Activated naive CD4-positive, alpha-beta T cell treated with anti-CD3 and anti-CD28 coated beads, Interleukin-2, amount 50 U/mL, for 16 hours (primary cell): ENCODE results near the gene CDK8.

Experiments
- DNase-seq: peaks from one replicate; pipeline ENCODE4 v3.0.0-alpha.2; 2020

Gene CDK8

DNA sequence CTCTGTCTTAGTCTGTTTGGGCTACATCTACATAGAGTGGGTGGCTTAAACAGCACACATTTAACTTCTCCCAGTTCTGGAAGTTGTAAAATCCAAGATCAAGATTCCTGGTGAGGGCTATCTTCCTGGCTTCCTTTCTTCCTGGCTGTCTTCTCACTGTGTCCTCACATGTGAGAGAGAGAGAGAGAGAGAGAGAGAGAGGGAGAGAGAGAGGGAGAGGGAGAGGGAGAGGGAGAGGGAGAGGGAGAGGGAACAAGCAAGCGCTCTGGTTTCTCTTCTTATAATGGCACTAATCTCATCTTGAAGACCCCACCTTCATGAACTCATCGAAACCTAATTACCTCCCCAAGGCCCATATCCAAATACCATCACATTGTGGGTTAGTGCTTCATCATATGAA, 69.2 kb downstream of the CDK8 start:
- DNase-seq: no peak

DNA sequence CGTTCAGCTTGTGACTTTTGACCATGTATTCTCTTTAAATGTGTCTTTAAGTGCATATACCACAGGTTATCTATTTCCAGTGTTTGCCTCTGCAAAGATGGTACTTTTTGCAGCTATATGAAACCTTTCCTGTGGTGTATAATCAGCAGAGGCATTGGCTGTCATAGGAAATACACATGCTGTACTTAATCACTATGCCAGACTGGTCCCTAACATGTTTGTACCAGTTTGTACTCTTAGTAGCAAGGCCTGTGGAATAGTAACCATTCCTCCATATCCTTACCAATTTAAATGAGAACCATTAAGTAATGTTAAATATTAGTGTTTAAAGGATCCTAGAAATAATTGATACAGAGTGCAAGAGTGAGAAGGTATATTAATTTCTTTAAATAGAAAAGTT, 69.8 kb downstream of the CDK8 start:
- no peak for DNase-seq

DNA sequence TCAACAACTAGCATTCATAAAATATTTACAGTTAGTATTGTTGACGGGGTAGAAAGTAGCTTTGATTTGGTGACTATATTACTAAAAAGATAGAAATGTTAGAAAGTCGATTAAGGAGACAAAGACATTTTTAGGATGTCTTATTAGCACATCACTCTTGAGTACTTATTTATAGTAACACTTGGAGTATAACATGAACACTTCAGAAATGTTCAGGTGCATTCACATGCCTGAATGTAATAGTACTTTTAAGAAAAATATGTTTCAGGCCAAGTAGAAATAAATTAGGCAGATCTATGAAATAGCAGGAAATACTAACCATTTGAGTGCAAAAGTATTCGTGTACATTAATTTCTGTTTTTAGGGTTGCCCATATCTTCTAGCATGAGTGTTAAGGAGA, 70.4 kb downstream of the CDK8 start:
- no peak for DNase-seq

GRCh38 chr13:26324867-26325266, 70.9 kb downstream of the CDK8 start:
- DNase-seq: no peak

GRCh38 chr13:26325876-26326275, 71.9 kb downstream of the CDK8 start:
- no peak for DNase-seq

- DNase-seq: no peak
Observed at GRCh38 chr13:26326562-26326961, 72.6 kb downstream of the CDK8 start.

- no peak for DNase-seq
Observed at GRCh38 chr13:26327940-26328725, 74.2 kb downstream of the CDK8 start.

DNA sequence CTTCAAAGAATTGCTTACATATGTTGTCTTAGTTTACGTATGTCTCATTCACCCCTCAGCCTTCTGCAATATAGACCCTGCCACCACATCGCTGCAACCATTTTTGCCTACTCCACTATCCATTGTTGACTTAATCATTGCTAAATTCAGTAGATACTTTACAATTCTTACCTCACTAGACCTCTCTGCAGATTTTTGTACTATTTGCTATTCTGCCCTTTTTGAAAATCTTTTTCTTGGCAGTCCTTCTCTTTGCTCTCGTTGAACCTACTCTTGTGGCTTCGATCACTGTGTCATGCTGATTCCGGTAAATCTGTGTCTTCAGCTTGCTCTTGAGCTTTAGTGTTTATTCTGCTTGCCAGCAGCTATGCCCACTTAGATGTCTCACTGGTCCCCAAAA, 81.2 kb downstream of the CDK8 start:
- DNase-seq: no peak

DNA sequence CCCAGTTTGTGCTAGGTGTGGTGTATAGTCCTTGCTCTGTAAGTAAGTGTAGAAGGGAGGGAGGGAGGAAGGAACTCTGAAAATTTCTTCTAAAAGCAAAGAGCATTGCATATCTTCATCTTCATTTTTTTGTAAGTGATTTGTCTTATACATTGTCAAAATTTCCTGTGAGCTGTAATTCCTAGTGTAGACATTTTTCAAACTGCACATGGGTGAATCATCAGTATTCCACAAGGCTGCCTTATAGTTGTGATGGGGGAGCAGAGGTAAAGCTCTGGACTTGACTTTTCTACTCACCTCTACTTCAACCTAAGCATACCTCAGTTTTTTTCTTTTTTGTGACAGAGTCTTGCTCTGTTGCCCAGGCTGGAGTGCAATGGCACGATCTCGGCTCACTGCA, 86.9 kb downstream of the CDK8 start:
- no peak for DNase-seq

DNA sequence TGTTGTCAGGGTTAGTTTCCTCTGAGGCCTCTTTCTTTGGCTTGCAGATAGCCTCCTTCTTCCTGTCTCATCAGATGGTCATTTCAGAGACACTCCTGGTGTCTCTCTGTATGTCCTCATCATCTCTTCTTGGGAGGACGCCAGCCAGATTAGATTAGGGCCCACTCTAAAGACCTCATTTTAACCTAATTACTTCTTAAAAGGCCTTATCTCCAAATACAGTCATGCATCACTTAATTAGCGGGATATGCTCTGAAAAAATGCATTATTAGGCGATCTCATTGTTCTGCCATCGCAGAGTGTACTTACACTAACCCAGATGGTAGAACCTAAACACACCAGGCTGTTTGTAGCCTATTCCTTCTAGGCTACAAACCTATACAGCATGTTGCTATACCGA, 89.0 kb downstream of the CDK8 start:
- no peak for DNase-seq

DNA sequence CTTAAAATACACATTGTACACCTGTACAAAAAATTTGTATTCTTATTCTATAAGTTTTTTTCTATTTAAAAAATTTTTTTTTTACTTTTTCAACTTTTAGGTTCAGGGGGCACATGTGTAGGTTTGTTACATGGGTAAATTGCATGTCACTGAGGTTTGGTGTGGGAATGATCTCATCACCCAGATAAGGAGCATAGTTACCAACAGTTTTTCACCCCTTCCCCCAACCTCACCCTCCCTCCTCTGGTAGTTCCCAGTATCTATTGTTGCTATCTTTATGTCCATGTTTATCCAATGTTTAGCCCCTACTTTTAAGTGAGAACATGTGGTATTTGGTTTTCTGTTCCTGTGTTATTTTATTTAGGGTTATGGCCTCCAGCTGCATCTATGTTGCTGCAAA, 89.9 kb downstream of the CDK8 start:
- no peak for DNase-seq

- DNase-seq: no peak
Observed at GRCh38 chr13:26344980-26345379, 91.1 kb downstream of the CDK8 start.

GRCh38 chr13:26348966-26349365, 95.0 kb downstream of the CDK8 start:
- DNase-seq: no peak

DNA sequence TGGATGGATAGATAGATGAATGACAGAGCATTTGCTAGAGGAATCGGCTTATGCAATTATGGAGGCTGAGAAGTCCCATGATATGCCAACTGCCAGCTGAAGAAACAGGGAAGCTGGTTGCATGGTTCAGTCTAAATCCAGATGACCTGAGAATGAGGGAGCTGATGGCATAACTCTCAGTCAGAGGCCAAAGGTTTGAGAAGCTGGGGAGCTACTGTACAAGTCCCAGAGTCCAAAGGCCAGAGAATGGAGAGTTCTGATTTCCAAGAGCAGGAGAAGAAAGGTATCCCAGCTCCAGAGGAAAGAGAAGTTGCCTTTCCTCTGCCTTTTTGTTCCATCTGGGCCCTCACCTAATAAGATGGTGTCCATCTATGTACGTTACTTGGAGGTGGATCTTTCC, 108.3 kb downstream of the CDK8 start:
- no peak for DNase-seq

- no peak for DNase-seq
Observed at GRCh38 chr13:26370553-26370952, 116.6 kb downstream of the CDK8 start.

DNA sequence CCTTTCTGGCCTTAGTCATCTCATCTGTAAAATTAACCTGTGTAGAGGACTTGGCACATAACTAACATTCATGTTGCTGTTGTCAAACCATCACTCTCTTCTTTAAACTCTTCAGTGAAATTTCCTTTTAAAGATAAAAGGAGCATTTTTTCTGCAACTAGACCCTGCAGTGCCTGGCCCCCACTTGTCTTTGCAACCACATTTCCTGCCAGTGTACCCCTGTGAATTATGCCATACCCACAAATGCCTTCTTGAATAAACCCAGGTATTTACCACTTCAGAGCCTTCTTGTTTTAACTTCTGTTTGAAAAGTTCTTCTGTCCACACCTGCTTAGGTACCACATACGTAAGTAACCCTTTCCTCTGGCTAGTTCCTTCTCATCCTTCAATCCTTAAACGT, 118.8 kb downstream of the CDK8 start:
- DNase-seq: no peak

GRCh38 chr13:26376430-26376829, 122.5 kb downstream of the CDK8 start:
- DNase-seq: no peak

DNA sequence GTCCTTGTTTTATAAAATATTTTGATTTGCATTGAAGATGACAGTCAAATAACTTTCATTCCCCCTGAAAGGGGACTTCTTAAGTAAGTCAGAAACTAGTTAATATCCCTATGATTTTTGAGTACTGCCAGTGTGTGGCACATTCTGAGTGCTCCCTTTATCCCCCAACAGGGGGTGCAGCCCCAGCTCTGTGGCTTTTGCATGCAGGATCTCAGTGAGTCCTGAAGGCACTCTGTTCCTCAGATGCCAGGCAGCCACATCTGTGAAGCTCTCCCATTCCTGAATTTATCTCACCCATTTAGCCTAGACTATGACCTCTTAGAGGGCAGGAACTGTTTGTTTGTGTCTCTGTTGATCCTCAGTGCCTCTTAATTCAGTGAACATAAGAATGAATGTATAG, 123.1 kb downstream of the CDK8 start:
- DNase-seq: no peak

GRCh38 chr13:26378116-26378515, 124.2 kb downstream of the CDK8 start:
- no peak for DNase-seq

GRCh38 chr13:26379831-26380230, 125.9 kb downstream of the CDK8 start:
- no peak for DNase-seq

DNA sequence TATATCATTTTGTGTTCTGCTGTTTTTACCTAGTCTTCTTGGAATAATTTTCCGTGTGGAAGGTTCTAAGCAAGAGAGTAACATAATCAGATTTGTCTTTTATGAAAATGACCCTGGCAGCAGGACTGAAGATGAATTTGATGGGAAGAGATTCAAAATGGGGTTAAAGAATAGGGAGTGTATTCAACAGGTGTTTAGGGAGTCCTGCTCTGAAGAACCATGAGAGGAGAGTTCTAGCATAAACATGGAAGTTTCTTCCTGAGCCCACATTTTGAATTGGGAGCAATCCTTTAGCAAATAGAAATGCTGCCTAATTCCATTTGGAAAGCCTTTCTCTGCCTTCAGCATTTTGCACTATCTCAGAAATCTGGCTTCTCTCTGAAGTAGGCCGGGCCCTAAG, 127.0 kb downstream of the CDK8 start:
- no peak for DNase-seq

GRCh38 chr13:26382366-26382765, 128.4 kb downstream of the CDK8 start:
- DNase-seq: no peak

DNA sequence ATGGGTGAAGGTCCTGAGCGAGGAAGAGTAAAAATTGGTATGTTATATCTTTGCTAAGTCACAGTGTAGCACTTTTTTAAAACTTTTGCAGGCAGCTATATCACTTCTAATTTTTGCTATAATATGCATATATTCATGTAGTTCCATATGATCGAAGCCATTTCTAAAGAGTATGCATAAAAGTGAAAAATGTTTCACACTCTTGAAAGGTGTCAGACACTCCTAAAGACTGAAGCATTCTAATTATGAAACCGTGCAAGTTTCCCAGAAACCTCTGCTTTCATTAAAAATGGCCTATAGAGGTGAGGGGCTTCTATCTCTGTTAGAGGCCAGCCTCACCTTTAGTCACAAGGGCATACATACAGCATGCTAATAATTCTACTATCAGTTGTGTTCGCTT, 128.9 kb downstream of the CDK8 start:
- no peak for DNase-seq

- DNase-seq: no peak
Observed at GRCh38 chr13:26384587-26384986, 130.7 kb downstream of the CDK8 start.

DNA sequence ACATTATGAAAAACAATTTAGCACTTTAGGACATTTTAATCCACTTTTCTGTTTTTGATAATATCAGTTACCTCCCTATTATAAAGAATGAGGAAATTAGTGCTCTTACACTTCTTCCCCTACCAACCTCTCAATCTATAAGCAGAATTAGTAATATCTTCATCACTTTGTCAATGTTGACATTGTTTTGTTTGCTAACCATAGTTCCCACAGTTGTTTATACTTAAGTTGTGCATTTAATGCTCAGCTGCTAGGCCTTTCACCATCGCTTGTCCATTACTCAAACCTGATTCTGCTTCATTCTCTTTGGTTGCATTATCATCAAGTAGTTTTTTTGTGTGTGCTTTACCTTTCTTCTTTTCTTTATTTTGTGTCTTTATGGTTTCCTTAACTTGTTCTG, 132.1 kb downstream of the CDK8 start:
- DNase-seq: no peak

DNA sequence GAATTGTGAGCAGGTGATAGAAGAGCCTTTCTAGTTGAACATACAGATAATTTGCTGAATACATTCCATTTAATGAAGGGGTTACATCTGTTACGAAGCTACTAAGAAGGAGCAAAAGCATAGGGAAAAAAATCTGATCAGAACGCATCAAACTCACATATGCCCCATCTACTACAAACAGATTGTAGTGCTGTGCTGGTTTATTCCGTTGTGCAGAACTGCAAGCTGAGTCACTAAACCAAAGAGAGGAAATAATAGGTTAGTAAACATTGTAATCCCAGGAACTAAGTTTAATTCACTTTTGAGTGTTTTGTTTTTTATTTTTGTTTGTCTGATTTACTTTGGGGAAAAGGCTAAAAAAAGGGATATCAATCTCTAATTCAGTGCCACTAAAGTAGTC, 136.3 kb downstream of the CDK8 start:
- DNase-seq: no peak
